Fibroblast of the aortic adventitia (primary cell): ENCODE results near the gene DMRT3. TPM values are rescaled to one million over a fixed set of nuclear protein-coding genes. Genes with fewer than 3 reads are reported as not detected.

ENCODE experiments used
- DNase-seq: peaks from one replicate; pipeline ENCODE4 v3.0.0-alpha.2; 2010; ENCODE audit warnings: low read depth
- H3K4me3 ChIP-seq: 2 replicates; pipeline ENCODE4 v1.5.1; 2011; ENCODE audit warnings: low read depth, mild to moderate bottlenecking, control low read depth, low read length, moderate library complexity
- total RNA-seq: library from RNA; depleted of rRNA; stranded (reverse); fragments of >200 nt; gene quantifications from 2 replicates; pipeline ENCODE4 v1.2.3, GENCODE V29; 2012; ENCODE audit warnings: low replicate concordance
- TF ChIP-seq, protein P1 (sequence below): IDR thresholded peaks from 2 replicates; pipeline ENCODE4 v1.5.1; 2011; ENCODE audit warnings: mild to moderate bottlenecking, low read length, control low read depth, inconsistent platforms; ENCODE audit not compliant: insufficient read depth

The DMRT3 gene
- total RNA-seq, 1 donor: not detected

DNA sequence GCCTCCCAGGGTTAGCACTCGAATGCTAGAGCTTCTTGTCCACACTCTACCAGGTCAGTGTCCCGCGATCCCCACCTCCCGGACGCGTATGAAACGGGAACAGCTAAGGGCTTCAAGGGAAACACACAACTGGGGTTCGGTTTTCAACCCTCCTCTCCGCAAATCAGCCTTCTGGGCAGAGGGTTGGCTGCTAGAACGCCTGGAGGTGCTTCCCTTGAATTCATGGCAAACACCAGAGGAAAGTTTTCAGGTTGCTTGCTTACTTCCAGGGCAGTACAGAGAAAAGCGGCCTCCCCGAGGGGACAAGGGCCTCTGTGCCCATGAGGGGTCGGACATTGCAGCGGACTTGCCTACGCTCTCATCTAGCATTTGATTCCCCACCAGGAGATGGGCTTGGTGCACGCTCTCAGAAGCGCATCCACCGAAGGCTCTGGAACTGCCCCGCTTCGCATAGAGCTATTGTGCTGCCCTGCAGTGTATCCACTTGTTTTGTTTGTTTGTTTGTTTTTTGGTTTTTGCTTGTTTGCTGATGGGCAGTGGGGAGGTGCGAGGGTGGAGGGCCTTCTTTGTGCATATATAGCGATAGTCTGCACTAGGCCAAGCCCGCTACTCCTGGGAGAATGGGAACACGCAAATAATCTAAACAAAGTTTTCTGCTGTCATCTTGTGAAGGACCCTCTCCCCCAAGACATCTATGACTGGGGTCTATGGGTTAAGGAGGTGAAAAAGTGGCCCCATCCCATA lies 1.3 kb upstream of the DMRT3 start:
- TF ChIP-seq, protein P1, sequence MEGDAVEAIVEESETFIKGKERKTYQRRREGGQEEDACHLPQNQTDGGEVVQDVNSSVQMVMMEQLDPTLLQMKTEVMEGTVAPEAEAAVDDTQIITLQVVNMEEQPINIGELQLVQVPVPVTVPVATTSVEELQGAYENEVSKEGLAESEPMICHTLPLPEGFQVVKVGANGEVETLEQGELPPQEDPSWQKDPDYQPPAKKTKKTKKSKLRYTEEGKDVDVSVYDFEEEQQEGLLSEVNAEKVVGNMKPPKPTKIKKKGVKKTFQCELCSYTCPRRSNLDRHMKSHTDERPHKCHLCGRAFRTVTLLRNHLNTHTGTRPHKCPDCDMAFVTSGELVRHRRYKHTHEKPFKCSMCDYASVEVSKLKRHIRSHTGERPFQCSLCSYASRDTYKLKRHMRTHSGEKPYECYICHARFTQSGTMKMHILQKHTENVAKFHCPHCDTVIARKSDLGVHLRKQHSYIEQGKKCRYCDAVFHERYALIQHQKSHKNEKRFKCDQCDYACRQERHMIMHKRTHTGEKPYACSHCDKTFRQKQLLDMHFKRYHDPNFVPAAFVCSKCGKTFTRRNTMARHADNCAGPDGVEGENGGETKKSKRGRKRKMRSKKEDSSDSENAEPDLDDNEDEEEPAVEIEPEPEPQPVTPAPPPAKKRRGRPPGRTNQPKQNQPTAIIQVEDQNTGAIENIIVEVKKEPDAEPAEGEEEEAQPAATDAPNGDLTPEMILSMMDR: no peak
- no peak for DNase-seq

DNA sequence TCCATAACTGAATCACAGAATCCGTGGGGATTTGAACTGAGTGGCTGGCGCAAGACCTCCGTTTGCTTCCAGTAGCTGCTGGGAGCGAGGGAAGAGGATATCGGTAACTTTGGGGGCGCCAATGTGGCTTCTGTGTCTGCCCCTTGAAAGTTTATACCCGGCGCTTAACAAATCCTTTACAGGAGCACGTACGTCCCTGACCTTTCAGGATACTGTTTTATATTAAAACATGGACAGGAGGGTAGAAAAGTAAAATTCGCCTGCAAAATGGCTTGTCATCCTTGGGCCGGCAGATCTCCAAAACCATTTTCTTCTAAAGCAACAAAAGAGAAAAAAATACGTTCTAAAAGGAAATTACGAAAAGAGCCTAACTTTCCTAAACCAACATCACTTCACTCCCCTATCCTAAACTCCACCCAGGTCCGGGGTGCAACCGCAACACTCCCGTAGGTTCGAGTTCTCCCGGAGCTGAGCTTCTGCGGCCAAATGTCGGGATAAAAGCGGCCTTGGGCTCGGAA lies 656 bp upstream of the DMRT3 start:
- TF ChIP-seq, protein P1: no peak
- DNase-seq: no peak
- no peak overlapping the region for H3K4me3 ChIP-seq

More for the DNA sequence above, 1.3 kb upstream of the DMRT3 start:
- H3K4me3 ChIP-seq: no peak overlapping the region

DNA sequence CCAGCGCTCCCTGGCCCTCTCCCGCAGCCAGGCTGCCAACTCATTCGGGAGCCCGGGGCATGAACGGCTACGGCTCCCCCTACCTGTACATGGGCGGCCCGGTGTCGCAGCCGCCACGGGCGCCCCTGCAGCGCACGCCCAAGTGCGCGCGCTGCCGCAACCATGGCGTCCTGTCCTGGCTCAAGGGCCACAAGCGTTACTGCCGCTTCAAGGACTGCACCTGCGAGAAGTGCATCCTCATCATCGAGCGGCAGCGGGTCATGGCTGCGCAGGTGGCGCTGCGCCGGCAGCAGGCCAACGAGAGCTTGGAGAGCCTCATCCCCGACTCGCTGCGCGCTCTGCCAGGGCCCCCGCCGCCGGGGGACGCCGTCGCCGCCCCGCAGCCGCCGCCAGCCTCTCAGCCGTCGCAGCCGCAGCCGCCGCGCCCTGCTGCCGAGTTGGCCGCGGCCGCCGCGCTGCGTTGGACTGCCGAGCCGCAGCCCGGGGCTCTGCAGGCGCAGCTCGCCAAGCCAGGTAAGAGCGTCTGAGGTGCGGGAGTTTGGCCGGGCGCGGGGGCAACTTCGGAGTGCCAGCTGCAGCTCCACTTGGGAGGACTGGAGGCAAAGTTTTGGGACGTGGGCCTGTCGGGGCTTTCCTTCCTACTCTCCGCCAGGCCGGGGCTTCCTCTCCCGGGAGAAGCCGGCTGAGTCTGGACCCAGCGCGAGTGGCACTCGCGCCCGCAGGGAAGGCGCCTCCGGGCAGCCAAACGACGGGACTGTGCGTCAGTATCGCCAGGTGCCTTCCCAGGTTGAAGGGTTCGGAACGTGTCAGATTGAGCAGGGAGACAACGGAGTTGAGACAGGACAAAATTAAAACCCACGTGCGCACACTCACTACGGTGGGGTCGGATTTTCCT lies 735 bp downstream of the DMRT3 start:
- DNase-seq: no peak
- TF ChIP-seq, protein P1: no peak
- H3K4me3 ChIP-seq: no peak overlapping the region

DNA sequence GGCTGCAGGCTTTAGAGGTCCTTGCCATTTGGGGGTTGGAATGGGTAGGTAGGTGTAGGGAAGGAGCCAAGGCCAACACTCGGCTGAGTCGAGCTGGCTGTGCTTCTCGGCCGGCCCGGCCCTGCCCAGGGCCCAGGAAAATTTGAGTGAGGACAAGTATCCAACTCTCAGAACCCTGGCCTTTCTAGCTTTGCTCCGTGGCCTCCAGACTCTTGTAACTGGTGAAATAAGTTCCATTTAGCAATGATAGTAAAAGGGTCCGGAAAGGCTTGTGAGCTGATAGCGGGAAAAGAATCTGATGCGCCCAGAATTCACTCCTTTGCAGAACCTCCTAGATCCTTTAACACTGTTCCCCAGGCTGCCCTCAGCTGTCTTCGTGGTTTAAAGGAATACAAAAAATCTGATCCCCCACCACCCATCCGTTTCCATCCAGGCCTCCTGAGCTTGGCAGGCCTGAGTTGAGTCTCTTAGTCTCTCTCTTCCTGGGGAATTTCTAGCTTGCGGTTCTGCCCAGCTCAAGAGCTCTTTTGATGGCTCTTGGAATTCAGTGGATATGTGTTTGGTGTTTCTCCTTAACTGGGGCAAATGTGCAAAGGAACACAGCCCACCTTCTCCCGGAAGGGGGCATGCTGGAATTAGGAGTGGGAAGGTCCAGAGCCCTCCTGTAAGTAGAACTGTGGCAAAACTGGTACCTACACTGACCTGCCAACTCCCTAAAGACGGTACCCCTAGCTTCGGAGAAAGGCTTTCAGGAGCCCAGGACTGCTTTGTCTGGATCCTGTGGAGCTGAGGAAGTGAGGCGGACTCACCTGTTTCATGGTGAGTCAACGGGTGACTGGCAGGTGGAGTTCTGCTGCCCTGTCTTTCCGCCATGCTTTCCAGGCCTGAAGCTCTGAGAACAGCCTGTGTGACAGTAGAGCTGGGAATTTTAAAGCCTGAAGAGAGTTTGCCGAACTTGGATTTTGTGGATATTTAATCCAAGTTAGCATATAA lies 1.7 kb downstream of the DMRT3 start:
- TF ChIP-seq, protein P1: no peak
- H3K4me3 ChIP-seq: no peak overlapping the region
- DNase-seq: no peak

DNA sequence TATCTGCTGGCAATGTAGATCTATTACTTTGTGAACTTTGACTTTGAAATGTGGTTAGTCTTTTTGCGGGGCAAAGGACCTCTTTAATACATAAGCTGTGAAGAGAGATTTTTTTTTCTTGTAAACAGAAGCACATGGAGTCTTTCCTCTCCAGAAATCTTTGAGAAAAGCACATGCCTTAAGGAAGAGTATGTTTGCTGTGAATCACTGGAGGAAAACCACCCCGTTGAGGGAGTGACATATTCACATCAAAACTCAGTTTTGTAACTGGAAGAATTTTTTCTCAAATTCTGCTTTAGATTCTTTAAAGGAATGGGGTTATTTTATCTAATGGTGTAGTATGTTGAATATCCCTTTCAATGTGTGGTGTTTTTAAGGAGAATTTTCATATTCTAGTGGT lies 3.5 kb downstream of the DMRT3 start:
- H3K4me3 ChIP-seq: no peak overlapping the region
- TF ChIP-seq, protein P1: no peak
- no peak for DNase-seq

DNA sequence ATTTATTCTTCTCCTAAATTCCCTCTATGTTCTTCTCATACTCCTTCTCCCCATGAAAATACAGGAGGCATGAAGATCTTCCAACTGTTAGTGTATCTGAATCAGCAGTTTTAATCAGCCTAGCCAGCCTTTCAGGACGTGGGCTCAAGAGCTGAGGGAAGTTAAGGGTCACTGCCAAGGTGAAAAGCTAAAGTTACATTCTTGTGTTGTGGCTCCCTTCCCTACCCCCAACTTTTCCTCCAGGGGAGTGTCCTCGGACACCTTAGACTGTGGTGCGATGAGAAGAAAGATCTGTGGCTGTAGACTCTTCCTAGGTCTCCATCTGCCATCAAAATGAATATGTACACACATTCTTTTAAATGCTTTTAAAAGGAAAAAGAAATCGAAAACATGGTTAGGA lies 4.2 kb downstream of the DMRT3 start:
- DNase-seq: no peak
- no peak overlapping the region for H3K4me3 ChIP-seq
- TF ChIP-seq, protein P1: no peak
